Stimulated activated CD4-positive, alpha-beta T cell treated with anti-CD3 and anti-CD28 coated beads, Interleukin-1b, Interleukin-23, amount 100 ng/mL, for 1 hour (primary cell): Measurements from ENCODE around the gene LAMC1.

Experiments
- DNase-seq, 2 donors: peaks; one replicate each; pipeline ENCODE4 v3.0.0-alpha.2; 2020; ENCODE audit warnings: low read depth in 2 of 2

LAMC1 gene

GRCh38 chr1:183023146-183023600 lies at the start of gene LAMC1:
LAMC1 (plus strand) TSS chr1:183023420; CDS start chr1:183023717, 297 bp downstream.
- DNase-seq: no peak

- DNase-seq: no peak
Observed at GRCh38 chr1:182974506-182975191, 48.6 kb upstream of the LAMC1 start.

GRCh38 chr1:182977480-182977879 lies 45.7 kb upstream of the LAMC1 start:
- no peak for DNase-seq

GRCh38 chr1:182978151-182978853 lies 44.9 kb upstream of the LAMC1 start:
- no peak for DNase-seq

GRCh38 chr1:182984138-182984537 lies 39.1 kb upstream of the LAMC1 start:
- DNase-seq: no peak

- no peak for DNase-seq
Observed at GRCh38 chr1:182984621-182985020, 38.6 kb upstream of the LAMC1 start.

GRCh38 chr1:182985876-182986275 lies 37.3 kb upstream of the LAMC1 start:
- DNase-seq: no peak

GRCh38 chr1:182990413-182991144 lies 32.6 kb upstream of the LAMC1 start:
- DNase-seq: no peak

- no peak for DNase-seq
Observed at GRCh38 chr1:182993746-182994145, 29.5 kb upstream of the LAMC1 start.

GRCh38 chr1:182995894-182996293 lies 27.3 kb upstream of the LAMC1 start:
- no peak for DNase-seq

- no peak for DNase-seq
Observed at GRCh38 chr1:182996816-182997215, 26.4 kb upstream of the LAMC1 start.

GRCh38 chr1:182998482-182998881 lies 24.7 kb upstream of the LAMC1 start:
- DNase-seq: no peak

- no peak for DNase-seq
Observed at GRCh38 chr1:183000167-183000962, 22.9 kb upstream of the LAMC1 start.

GRCh38 chr1:183002267-183002666 lies 21.0 kb upstream of the LAMC1 start:
- no peak for DNase-seq

- no peak for DNase-seq
Observed at GRCh38 chr1:183002797-183003196, 20.4 kb upstream of the LAMC1 start.

- DNase-seq: no peak
Observed at GRCh38 chr1:183003203-183003602, 20.0 kb upstream of the LAMC1 start.

GRCh38 chr1:183004141-183004540 lies 19.1 kb upstream of the LAMC1 start:
- DNase-seq: no peak

GRCh38 chr1:183011859-183012258 lies 11.4 kb upstream of the LAMC1 start:
- no peak for DNase-seq

- no peak for DNase-seq
Observed at GRCh38 chr1:183012301-183012994, 10.8 kb upstream of the LAMC1 start.

GRCh38 chr1:183019139-183019740 lies 4.0 kb upstream of the LAMC1 start:
- DNase-seq: no peak

GRCh38 chr1:183019860-183020259 lies 3.4 kb upstream of the LAMC1 start:
- DNase-seq: no peak
